Thyroid gland (tissue), 4 donors: Measurements from ENCODE around the gene SIPA1L3.

Source experiments
- POLR2A ChIP-seq, 2 donors: fragments of 450-650 bp; IDR thresholded peaks; one replicate each; pipeline ENCODE4 v1.6.1; 2017; ENCODE audit warnings: antibody characterized with exemption in 2 of 2, mild to moderate bottlenecking in 2 of 2, moderate library complexity in 1 of 2
- TF ChIP-seq, protein P1 (sequence below), 6 experiments: fragments of 200-600 bp in 3 of 6; fragments of 450-650 bp in 3 of 6; sonication (generic) in 3 of 6; IDR thresholded peaks; one replicate each; pipeline ENCODE4 v1.5.1; 2016 to 2019; ENCODE audit warnings: antibody characterized with exemption in 6 of 6, mild to moderate bottlenecking in 2 of 6, inconsistent platforms in 1 of 6, moderate library complexity in 1 of 6

DNA sequence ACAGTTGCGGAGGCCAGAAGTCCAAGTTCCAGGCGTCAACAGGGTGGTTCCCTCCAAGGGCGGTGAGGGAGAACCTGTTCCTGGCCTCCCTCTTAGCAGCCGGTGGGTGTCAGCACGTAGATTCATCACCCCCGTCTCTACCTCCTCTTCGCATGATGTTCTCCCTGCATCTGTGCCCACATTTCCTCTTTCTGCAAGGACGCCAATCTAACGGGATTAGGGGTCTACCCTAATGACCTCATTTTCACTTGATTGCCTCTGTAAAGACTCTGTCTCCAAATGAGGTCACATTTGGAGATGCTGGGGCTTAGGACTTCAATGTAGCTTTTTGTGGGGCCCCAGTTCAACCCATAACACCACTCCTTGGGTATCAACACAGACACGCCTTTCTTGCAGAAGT is 278.6 kb downstream of the SIPA1L3 start:
- TF ChIP-seq, protein P1, sequence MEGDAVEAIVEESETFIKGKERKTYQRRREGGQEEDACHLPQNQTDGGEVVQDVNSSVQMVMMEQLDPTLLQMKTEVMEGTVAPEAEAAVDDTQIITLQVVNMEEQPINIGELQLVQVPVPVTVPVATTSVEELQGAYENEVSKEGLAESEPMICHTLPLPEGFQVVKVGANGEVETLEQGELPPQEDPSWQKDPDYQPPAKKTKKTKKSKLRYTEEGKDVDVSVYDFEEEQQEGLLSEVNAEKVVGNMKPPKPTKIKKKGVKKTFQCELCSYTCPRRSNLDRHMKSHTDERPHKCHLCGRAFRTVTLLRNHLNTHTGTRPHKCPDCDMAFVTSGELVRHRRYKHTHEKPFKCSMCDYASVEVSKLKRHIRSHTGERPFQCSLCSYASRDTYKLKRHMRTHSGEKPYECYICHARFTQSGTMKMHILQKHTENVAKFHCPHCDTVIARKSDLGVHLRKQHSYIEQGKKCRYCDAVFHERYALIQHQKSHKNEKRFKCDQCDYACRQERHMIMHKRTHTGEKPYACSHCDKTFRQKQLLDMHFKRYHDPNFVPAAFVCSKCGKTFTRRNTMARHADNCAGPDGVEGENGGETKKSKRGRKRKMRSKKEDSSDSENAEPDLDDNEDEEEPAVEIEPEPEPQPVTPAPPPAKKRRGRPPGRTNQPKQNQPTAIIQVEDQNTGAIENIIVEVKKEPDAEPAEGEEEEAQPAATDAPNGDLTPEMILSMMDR (IDR thresholded peaks at IDR 0.05): no peak
- no peak for TF ChIP-seq POLR2A (IDR thresholded peaks at IDR 0.05)
